HCT116 (cell line): ENCODE measurements around the gene TBC1D2.

Experiments
- CEBPB ChIP-seq: IDR thresholded peaks from 2 replicates; pipeline ENCODE4 v1.6.1; 2012; ENCODE audit warnings: low read depth
- CTCF ChIP-seq, 3 experiments: fragments of 200-600 bp in 1 of 3; sonication (generic) in 1 of 3; IDR thresholded peaks in 2 of 3; conservative IDR thresholded peaks in 1 of 3; 2 replicates each; pipeline ENCODE4 v1.5.1; 2012 to 2017; ENCODE audit warnings: low read depth in 2 of 3, low read length in 2 of 3, antibody characterized with exemption in 1 of 3, borderline replicate concordance in 1 of 3, control low read depth in 1 of 3, mild to moderate bottlenecking in 1 of 3, mixed read lengths in 1 of 3, mixed run types in 1 of 3, moderate library complexity in 1 of 3; ENCODE audit not compliant: insufficient read depth in 1 of 3
- ELF1 ChIP-seq: IDR thresholded peaks from 2 replicates; pipeline ENCODE4 v1.6.1; 2012; ENCODE audit warnings: low read depth, borderline replicate concordance
- POLR2A ChIP-seq: IDR thresholded peaks from 2 replicates; pipeline ENCODE4 v1.7.0; 2011; ENCODE audit warnings: borderline replicate concordance; ENCODE audit not compliant: insufficient read depth, insufficient read length; ENCODE audit errors: extremely low read depth
- POLR2AphosphoS5 ChIP-seq: IDR thresholded peaks from 2 replicates; pipeline ENCODE4 v1.6.1; 2011; ENCODE audit warnings: mild to moderate bottlenecking, low read depth, low read length, moderate library complexity
- REST ChIP-seq: IDR thresholded peaks from 2 replicates; pipeline ENCODE4 v1.6.1; 2012; ENCODE audit warnings: low read depth
- YY1 ChIP-seq: IDR thresholded peaks from 2 replicates; pipeline ENCODE4 v1.6.1; 2011; ENCODE audit warnings: low read length, low read depth, moderate library complexity, mild to moderate bottlenecking; ENCODE audit not compliant: insufficient replicate concordance; ENCODE audit errors: extremely low read depth
- ZNF274 ChIP-seq: fragments of 200-500 bp; sonication (Bioruptor generic); IDR thresholded peaks from 2 replicates; pipeline ENCODE4 v1.6.1; 2014; ENCODE audit warnings: mild to moderate bottlenecking, low read depth, low read length, inconsistent platforms

GRCh38 chr9:98290411-98290810 lies 35.0 kb upstream of the TBC1D2 start:
- TF ChIP-seq POLR2A = no peak
- TF ChIP-seq ELF1 = no peak
- TF ChIP-seq CTCF (IDR thresholded peaks at IDR 0.05 in 2 of 3, conservative IDR thresholded peaks at IDR 0.05 in 1 of 3; ENCODE audit: borderline replicate concordance in 1 of 3, insufficient read depth in 1 of 3, low read depth in 2 of 3, low read length in 2 of 3) = no peak
- TF ChIP-seq YY1 = no peak
- TF ChIP-seq REST = no peak
- TF ChIP-seq CEBPB = no peak
- TF ChIP-seq POLR2AphosphoS5 = no peak
- TF ChIP-seq ZNF274 = no peak
